Lung (tissue), 12 donors: ENCODE measurements around the gene IL1RAP. TPM values are rescaled to one million over a fixed set of nuclear protein-coding genes. Genes with fewer than 3 reads are reported as not detected.
A peak's percentile ranks its signal among the peaks of the same experiment; 100 is the strongest.

Experiments used
- ATAC-seq: fragments of 200-7000 bp; cut with Tn5 transposase; one replicate; pipeline ENCODE4 v1.9.1; 2020; ENCODE audit warnings: moderate number of reproducible peaks; ENCODE audit not compliant: insufficient read depth, low FRiP score
- DNase-seq, 3 donors: peaks; one replicate each; pipeline ENCODE4 v3.0.0-alpha.2; 2013 to 2017
- H3K27ac ChIP-seq, 2 donors: one replicate each; pipeline ENCODE4 v1.5.1; 2013; ENCODE audit warnings: mild to moderate bottlenecking in 2 of 2, moderate library complexity in 2 of 2, control low read depth in 1 of 2, inconsistent platforms in 1 of 2, low read depth in 1 of 2, low read length in 1 of 2
- H3K27me3 ChIP-seq, 3 donors: one replicate each; pipeline ENCODE4 v1.5.1; 2013; ENCODE audit warnings: low read length in 2 of 3; ENCODE audit not compliant: control insufficient read depth in 3 of 3, insufficient read depth in 3 of 3
- H3K36me3 ChIP-seq, 4 donors: one replicate each; pipeline ENCODE4 v1.5.1; 2013; ENCODE audit warnings: low read length in 4 of 4, mild to moderate bottlenecking in 1 of 4, moderate library complexity in 1 of 4; ENCODE audit not compliant: control insufficient read depth in 4 of 4, insufficient read depth in 4 of 4
- H3K4me1 ChIP-seq, 5 donors: one replicate each; pipeline ENCODE4 v1.5.1; 2013; ENCODE audit warnings: low read length in 5 of 5, mild to moderate bottlenecking in 2 of 5, moderate library complexity in 1 of 5; ENCODE audit not compliant: control insufficient read depth in 5 of 5, insufficient read depth in 5 of 5
- H3K4me3 ChIP-seq: one replicate; pipeline ENCODE4 v1.5.1; 2013; ENCODE audit warnings: mild to moderate bottlenecking, control low read depth, moderate library complexity
- H3K9ac ChIP-seq, 2 donors: one replicate each; pipeline ENCODE4 v1.5.1; 2013; ENCODE audit warnings: low read length in 2 of 2, control low read depth in 1 of 2; ENCODE audit not compliant: insufficient read depth in 1 of 2
- H3K9me3 ChIP-seq, 4 donors: one replicate each; pipeline ENCODE4 v1.5.1; 2013; ENCODE audit warnings: low read length in 3 of 4, mild to moderate bottlenecking in 1 of 4, moderate library complexity in 1 of 4; ENCODE audit not compliant: control insufficient read depth in 4 of 4, insufficient read depth in 3 of 4
- CTCF ChIP-seq: IDR thresholded peaks from 2 replicates; pipeline ENCODE4 v1.5.1; 2012; ENCODE audit warnings: mild to moderate bottlenecking; ENCODE audit errors: control extremely low read depth, extremely low read depth
- WGBS, 2 donors: extraction: QIAGEN DNeasy Blood & Tissue Kit; methylation state at CpG; one replicate each; pipeline ENCODE4 v1.1.7; 2013; 5-methylcytosine and 5-hydroxymethylcytosine counted together
- polyA plus RNA-seq, 2 donors: library from polyadenylated mRNA; stranded (reverse); fragments of 200-250 nt; gene quantifications; one replicate each; pipeline ENCODE4 v1.2.1, GENCODE V29; 2013
- total RNA-seq, 2 donors: library from RNA; depleted of rRNA in 1 of 2; stranded (reverse); fragments of >200 nt in 1 of 2; gene quantifications; one replicate each; pipeline ENCODE4 v1.2.1, GENCODE V29; 2014 to 2021
- donor health status: control.
- donor health status: control.
- donor health status: Bipolar disorder and iron deficiency.
- donor health status: healthy.
- donor health status: DM: yes; HTN: yes; CAD: no.

IL1RAP gene
- total and polyA plus RNA-seq, 4 donors = 3.2 to 34.2 (median 26.8) TPM

- WGBS, 2 donors = 71% methylated on average over 2 of the region's 2 CpGs
- DNase-seq (no peak), ATAC-seq (no peak)
- TF ChIP-seq CTCF = no peak
- Histone ChIP-seq H3K4me1 (peaks cover 0 to 6% (median 0%) of the 10 kb centered on the region in 5 donors), H3K27me3 (no peaks in the 10 kb centered on the region), H3K9me3 (no peaks in the 10 kb centered on the region), H3K27ac (no peak overlapping the region), H3K4me3 (no peak overlapping the region), H3K9ac (no peak overlapping the region), H3K36me3 (no peaks in the 10 kb centered on the region)
These were observed 185.9 kb downstream of the IL1RAP start for GRCh38 chr3:190699776-190700175.

- DNase-seq = peak; percentile 27 to 64 (median 57)
These were observed 187.2 kb downstream of the IL1RAP start for GRCh38 chr3:190701096-190701532.

DNA sequence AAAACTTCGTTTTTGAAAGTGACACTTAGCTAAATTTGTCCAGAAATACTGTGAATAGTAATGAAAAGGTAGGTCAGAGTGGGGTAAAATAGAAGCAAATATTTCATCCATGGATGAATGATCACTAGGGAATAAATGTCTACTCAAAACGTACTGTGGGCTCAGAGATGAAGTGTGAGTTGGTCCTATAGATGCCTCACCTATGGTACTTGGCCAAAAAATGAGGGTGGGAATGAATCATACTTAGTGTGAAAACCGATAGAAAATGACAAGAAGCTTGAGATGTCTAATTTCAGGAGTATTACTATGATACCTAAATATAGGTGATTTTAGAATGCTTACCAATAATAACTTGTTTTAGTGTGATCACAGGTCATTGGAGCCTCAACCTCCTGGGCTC is 192.7 kb downstream of the IL1RAP start:
- Histone ChIP-seq H3K36me3 (no peaks in the 10 kb centered on the region), H3K9me3 (no peaks in the 10 kb centered on the region), H3K27ac (no peak overlapping the region), H3K9ac (no peak overlapping the region), H3K27me3 (no peaks in the 10 kb centered on the region), H3K4me1 (no peaks in the 10 kb centered on the region), H3K4me3 (no peak overlapping the region)
- no peak for ATAC-seq
- TF ChIP-seq CTCF = no peak
- DNase-seq = no peak
- 66 to 82% methylated on average over 3 of the region's 3 CpGs for WGBS, 2 donors

More at GRCh38 chr3:190701096-190701532, 187.2 kb downstream of the IL1RAP start:
- H3K9me3 ChIP-seq = no peaks in the 10 kb centered on the region
- H3K36me3 ChIP-seq = no peaks in the 10 kb centered on the region
- H3K27me3 ChIP-seq = no peaks in the 10 kb centered on the region
- peaks cover 0 to 4% (median 0%) of the 10 kb centered on the region in 5 donors for H3K4me1 ChIP-seq
- H3K27ac ChIP-seq = no peak overlapping the region
- 19 to 34% methylated on average over 4 of the region's 4 CpGs for WGBS, 2 donors
- peak; percentile 17 for ATAC-seq
- no peak overlapping the region for H3K4me3 ChIP-seq
- peak; percentile 18 for TF ChIP-seq CTCF
- H3K9ac ChIP-seq = no peak overlapping the region

Other genes starting within 250 kb of the IL1RAP start
- gene CLDN1, start 191.6 kb upstream of the IL1RAP start, total RNA-seq = 10 to 100 TPM in 1 of 2 donors, 1 to 10 TPM in 1; 7.1 to 29.8 TPM
- 10 to 100 TPM; 12.6 to 14.2 TPM for gene CLDN1, start 191.6 kb upstream of the IL1RAP start, polyA plus RNA-seq
- gene CLDN16, start 125.9 kb upstream of the IL1RAP start, total RNA-seq = 1 to 10 TPM in 1 of 2 donors, under 1 TPM in 1; 0.26 to 2.0 TPM
- under 1 TPM; 0.16 to 0.65 TPM for gene CLDN16, start 125.9 kb upstream of the IL1RAP start, polyA plus RNA-seq
- not detected for gene TMEM207, start 64.2 kb upstream of the IL1RAP start, total RNA-seq
- not detected for gene TMEM207, start 64.2 kb upstream of the IL1RAP start, polyA plus RNA-seq